ENCODE results near the gene METAP1D.
A peak's percentile ranks its signal among the peaks of the same experiment; 100 is the strongest.

The METAP1D gene

GRCh38 chr2:172091000-172091641 lies 91.4 kb downstream of the METAP1D start:
- no peak for DNase-seq (ENCODE audit: low read depth, low spot score)

- DNase-seq (ENCODE audit: low read depth, low spot score), result no peak
Observed at GRCh38 chr2:172091761-172092566, 92.2 kb downstream of the METAP1D start.

GRCh38 chr2:172092716-172093415 lies 93.1 kb downstream of the METAP1D start:
- no peak for DNase-seq (ENCODE audit: low read depth, low spot score)

- DNase-seq (ENCODE audit: low read depth, low spot score), result no peak
Observed at GRCh38 chr2:172093416-172094293, 93.9 kb downstream of the METAP1D start.

GRCh38 chr2:172094294-172095145 lies 94.8 kb downstream of the METAP1D start:
- peak; percentile 56 for DNase-seq (ENCODE audit: low read depth, low spot score)

GRCh38 chr2:172095146-172095904 lies 95.6 kb downstream of the METAP1D start:
- DNase-seq (ENCODE audit: low read depth, low spot score), result peak; percentile 88

- DNase-seq (ENCODE audit: low read depth, low spot score), result peak; percentile 43
Observed at GRCh38 chr2:172095905-172096625, 96.3 kb downstream of the METAP1D start.

GRCh38 chr2:172096626-172097547 lies 97.1 kb downstream of the METAP1D start:
- DNase-seq (ENCODE audit: low read depth, low spot score), result peak; percentile 75

- DNase-seq (ENCODE audit: low read depth, low spot score), result no peak
Observed at GRCh38 chr2:172097557-172098131, 97.9 kb downstream of the METAP1D start.

- no peak for DNase-seq (ENCODE audit: low read depth, low spot score)
Observed at GRCh38 chr2:172098287-172098649, 98.5 kb downstream of the METAP1D start.

- DNase-seq (ENCODE audit: low read depth, low spot score), result peak; percentile 87
Observed at GRCh38 chr2:172098650-172099471, 99.1 kb downstream of the METAP1D start.

GRCh38 chr2:172099472-172100079 lies 99.8 kb downstream of the METAP1D start:
- DNase-seq (ENCODE audit: low read depth, low spot score), result no peak

GRCh38 chr2:172100080-172100934 lies 100.6 kb downstream of the METAP1D start:
- no peak for DNase-seq (ENCODE audit: low read depth, low spot score)

GRCh38 chr2:172100935-172101820 lies 101.4 kb downstream of the METAP1D start:
- no peak for DNase-seq (ENCODE audit: low read depth, low spot score)
